ENCODE results near the gene SNX14.

Gene SNX14

DNA sequence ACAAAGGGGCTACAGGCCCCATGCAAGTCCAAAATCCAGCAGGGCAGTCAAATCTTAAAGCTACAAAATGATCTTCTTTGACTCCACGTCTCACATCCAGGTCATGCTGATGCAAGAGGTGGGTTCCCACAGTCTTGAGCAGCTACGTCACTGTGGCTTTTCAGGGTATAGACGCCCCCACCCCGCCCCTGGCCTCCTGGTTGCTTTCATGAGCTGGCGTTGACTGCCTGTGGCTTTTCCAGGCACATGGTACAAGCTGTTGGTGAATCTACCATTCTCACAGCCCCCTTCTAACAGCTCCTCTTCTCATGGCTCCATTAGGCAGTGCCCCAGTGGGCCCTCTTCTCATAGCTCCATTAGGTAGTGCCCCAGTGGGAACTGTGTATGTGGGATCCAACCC, 96.8 kb downstream of the SNX14 start:
- DNase-seq: no peak

GRCh38 chr6:85496009-85496579, 97.6 kb downstream of the SNX14 start:
- no peak for DNase-seq

DNA sequence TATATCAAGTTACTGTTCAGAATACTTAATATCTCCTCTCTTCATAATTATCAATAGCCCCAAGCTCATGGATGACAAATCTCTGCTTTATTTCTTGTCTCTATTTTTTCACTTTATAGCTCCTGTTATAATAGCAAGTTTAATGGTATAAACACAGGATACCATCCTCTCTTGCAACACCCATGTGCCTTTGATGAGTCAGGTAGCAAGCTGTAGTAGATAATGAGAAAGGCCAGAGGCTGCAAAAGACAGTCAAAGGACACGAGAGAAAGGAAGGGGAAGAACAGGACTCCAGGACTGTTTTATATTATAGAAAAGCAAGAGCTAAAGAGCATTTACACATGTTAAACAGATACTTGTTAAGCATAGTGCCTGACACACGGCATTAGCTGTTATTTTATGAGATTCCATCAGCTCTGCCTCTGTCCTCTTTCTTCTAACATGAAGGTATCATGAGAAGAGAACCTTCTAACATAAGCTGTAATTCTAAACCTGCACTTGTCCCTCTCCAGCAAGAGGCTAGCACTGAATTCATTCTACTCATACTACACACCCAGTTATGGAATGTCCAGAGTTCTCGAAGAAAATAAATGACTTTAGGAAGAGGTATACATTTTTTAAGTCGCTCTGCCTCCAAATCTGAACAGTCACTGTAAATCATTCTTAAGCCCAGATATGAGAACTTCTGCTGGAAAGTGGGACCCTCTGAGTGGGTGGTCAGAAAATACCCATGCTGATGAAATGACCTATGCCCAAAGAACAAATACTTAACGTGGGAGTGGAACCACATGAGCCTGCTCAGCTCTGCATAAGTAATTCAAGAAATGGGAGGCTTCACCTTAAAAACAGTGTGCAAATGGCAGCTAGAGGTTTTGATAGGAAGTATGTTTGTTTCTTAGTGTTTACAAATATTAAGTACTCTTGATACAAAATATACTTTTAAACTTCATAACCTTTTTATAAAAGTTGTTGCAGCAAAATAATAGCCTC, 98.8 kb downstream of the SNX14 start:
- no peak for DNase-seq

DNA sequence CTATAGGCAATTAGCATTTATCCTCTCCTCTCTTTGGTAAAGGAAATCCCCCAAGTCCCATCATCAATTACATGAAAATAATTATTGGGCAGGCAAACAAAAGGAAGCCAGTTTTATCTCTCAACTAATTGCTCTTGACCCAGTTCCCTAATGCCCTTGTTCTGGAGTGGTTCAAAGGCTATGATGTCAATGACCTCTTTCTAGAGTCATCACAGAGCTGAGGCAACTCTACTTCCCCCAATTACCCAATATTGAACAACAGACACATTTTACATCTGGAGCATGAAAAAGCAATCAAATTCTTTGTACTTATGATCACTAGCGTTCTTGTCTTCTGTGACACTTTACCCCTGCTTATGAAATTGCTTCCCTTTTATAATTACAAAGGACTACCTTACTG, 100.3 kb downstream of the SNX14 start:
- DNase-seq: no peak

DNA sequence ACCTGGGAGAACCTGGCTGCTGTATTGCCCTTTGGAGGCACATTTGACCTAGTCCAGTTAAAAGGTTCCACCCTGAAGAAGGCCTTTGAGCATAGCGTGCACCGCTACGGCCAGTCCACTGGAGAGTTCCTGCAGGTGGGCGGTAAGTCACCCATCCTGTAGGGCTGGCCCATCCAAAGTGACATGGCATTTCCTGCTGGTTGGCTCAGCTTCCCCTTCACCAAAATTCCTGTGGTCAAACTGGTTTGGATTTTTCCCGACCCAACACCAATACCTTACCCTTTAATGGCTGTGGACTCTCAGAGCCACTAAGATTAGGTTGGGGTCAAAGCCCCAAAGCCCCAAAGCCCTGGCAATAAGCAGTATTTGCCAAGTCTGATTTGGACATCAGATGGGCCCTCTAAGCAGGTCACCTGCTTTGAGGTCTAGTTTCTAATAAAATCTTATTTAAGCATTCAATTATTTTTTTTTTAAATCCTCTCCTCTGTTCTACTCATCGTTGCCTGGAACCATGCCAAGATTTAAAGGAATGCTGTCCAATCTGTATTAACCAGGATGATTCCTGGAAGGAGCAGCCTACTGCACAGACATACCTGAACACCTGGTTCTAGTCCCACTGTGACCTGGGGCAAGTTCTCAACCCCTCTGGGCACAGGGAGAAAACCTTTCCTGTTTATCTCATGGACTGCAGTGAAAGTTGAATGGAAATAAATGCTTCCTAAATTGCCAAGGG, 103.0 kb downstream of the SNX14 start:
- no peak for DNase-seq

DNA sequence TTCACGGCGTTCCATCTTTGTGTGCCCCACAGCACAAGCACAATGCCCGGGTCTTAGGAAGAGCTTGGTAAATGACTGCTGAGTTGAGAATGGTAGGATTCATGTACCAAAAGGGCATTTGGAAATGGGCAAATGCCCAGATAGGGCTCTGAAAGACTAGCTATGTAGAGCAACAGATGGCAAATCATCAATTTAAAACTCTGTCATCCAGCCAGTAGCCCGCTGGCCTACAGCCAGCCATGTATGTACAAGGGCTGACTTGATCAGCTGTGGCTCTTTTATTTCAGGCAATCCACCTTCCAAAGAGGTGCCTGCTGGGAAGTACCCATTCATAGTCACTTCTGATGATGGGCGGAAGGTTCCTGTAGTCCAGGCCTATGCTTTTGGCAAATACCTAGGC, 108.7 kb downstream of the SNX14 start:
- peak; percentile 31 to 61 for DNase-seq

DNA sequence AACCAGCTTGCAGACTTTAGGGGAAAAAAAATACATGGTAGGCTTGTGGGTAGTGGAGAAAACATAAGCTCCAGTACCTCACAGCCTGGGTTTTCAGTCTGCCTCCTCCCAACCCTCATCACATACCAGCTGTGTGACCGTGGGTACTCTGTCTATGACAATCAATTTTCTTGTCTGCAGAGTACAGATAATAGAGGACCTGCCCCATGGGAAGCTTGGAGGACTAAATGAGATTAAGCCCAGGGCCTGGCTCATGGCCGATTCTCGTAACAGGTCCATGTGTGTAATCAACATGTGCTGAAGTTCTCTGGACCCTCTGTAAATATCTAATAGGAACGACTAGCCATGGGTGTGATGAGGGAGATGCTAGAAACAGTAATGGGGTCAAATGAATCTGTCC, 109.8 kb downstream of the SNX14 start:
- no peak for DNase-seq

- peak; percentile 12 to 19 for DNase-seq
Observed at GRCh38 chr6:85482905-85483700, 110.6 kb downstream of the SNX14 start.

DNA sequence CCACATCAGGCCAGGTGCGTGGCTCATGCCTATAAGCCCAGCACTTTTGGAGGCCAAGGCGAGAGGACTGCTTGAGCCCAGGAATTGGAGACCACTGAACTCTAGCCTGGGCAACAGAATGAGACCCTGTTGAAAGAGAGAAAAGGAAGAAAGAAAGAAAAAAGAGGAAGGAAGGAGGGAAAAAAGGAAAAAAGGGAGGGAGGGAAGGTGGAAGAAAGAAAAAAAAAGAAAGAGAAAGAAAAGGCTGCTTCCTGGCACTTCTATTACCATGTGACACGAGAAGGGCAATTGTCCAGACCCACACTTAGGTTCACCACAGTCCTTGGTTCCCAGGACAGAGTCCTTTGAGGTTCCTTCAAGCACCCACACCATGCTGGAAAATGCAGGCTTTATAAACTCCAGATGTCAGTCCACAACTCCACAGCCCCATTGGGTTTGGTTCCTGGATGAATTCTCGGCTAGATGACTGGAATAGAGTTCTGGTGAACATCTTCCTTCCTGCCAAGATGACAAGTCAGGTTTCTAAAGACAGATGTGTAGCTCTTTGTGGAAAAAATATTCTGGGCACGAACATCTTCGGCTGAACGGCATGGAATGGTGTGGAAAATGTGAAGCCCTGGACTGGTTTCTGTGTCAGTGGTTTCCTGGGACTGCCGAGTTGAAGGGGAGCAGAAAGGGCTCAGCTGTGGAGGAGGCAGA, 111.3 kb downstream of the SNX14 start:
- no peak for DNase-seq

GRCh38 chr6:85479208-85479607, 114.5 kb downstream of the SNX14 start:
- DNase-seq: no peak

- no peak for DNase-seq
Observed at GRCh38 chr6:85476532-85476931, 117.1 kb downstream of the SNX14 start.

- no peak for DNase-seq
Observed at GRCh38 chr6:85473748-85474147, 119.9 kb downstream of the SNX14 start.

DNA sequence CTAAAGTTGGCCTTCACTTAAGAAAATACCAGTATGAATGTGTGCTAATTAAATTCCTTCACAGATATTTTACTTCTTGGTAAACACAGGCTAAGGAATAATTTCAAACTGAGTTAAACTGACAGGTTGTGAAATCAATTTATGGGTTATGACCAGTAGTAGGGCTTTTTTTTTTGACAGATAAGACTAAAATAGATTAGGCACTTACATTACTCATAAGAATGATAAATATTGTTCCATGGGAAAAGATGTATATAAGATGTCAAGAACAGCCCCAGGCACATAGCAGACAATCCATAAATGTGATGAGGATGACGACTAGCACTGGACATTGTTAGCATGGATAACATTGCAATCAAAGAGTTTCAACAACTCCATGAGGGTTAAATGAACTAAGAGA, 120.9 kb downstream of the SNX14 start:
- no peak for DNase-seq

- no peak for DNase-seq
Observed at GRCh38 chr6:85470023-85470410, 123.6 kb downstream of the SNX14 start.

GRCh38 chr6:85469276-85470022, 124.2 kb downstream of the SNX14 start:
- no peak for DNase-seq

DNA sequence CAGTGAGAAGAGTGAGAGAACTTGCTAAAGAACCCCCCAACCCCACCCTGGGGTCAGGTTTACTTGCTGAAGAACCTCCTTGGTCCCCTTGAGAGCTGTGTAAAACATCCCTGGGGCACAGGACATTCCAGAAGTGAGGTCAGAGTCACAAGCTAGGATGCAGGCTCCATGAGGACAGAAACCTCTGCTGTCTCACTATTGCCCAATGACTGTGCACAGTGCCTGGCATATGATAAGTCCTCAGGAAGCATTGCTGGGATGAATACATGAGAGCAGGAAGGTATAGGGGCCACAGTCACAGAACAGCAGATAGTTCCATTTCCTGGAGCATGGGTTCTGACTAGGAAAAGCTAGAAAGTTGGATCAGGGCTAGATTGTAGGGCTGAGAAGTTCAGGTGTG, 125.3 kb downstream of the SNX14 start:
- DNase-seq: no peak

DNA sequence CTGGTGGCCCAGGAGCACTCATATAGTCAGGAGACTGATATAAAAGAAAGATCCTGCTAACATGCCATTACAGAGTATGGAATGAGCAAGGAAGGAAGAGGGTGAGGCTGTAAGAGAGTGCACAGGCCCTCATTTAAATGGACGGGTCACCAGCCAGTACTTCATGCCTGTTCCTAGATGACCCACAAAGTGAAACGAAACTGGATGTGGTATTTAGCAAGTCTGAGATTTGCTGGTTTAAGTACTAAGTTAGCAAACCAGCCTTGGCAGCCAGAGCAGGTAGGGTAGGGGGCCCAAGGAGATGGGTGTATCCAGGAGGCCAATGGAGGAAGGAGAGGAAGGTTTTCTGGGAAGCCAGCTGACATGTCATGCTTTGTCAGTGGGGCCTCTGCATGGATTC, 127.9 kb downstream of the SNX14 start:
- DNase-seq: no peak

GRCh38 chr6:85464722-85465150, 128.9 kb downstream of the SNX14 start:
- DNase-seq: no peak

DNA sequence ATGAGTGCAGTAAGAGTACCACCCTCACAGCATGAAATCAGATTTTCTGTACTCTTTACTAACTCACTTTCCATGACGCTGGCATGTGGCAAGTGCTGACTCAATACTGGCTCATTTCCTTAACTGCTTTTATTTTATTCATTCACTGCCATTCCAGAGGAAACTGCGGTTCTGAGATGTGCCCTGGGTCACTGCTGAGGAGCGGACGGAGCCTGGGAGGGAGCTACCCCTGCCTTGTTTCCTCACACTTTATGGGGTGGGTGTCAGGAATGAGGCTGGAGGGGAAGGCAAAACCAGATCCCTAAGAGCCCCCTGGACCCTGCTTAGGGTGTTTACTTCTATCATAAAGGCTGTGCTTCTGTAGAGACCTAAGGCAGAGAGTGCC, 129.4 kb downstream of the SNX14 start:
- no peak for DNase-seq

- DNase-seq: no peak
Observed at GRCh38 chr6:85463621-85464259, 129.9 kb downstream of the SNX14 start.

DNA sequence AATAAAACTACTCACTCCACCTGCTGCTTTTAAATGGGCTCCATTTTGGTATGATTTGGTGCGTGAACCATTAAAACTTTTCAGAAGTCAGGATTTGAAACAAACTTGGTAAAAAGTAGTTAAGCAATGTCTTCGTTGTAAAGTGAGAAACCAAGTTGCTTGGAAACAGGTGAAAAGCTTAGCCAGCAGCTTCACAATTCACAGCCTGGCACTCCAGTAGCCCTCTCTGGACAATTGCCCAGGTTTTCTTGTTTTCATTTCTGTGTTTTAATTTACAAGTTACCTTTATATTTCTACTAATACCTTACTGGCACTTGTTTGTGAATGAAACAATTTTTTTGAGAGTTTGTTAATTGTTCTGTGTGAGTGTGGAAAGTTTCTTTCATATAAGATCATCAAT, 131.0 kb downstream of the SNX14 start:
- no peak for DNase-seq
